DMS79 (cell line): ENCODE results near the gene ZNF175.

Source experiments
- DNase-seq: peaks from one replicate; lab custom pipeline; 2025; lab: John Stamatoyannopoulos, UW

The ZNF175 gene

DNA sequence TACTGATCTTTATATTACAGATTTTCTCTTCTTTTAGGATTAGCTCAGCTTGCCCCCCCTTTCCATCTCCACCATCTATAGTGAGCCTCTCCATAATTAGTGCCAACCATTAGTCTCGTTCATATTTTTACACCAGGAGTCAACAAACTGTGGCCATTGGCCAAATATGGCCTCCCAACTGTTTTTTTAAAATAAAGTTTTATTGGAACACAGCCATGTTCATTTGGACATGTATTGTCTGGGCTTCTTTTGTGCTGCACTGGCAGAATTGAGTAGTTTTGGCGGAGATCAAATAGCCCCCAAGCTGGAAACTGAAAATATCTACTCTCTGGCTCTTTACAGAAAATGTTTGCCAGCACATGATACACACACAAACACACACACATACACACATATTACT lies 18.4 kb downstream of the ZNF175 start:
- no peak for DNase-seq

DNA sequence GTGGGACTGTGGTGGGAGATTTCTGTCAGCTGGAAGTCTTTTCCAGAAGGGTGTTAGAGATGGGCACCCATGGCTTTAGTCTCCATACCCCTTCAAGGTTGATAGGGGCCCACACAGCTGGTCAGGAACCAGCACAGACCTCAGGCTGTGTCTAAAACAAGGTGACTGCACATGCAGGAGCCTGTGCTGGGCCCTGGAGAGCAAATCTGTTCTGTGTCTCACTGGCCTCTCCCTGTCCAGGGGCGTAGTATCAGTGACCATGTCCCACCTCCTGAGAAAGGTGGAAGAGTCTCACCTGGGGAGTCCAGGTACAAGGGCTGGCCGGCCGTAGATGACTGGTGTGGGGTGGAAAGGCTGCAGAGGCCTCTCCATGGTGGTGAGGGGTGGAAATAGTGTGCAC lies 19.4 kb downstream of the ZNF175 start:
- no peak for DNase-seq

DNA sequence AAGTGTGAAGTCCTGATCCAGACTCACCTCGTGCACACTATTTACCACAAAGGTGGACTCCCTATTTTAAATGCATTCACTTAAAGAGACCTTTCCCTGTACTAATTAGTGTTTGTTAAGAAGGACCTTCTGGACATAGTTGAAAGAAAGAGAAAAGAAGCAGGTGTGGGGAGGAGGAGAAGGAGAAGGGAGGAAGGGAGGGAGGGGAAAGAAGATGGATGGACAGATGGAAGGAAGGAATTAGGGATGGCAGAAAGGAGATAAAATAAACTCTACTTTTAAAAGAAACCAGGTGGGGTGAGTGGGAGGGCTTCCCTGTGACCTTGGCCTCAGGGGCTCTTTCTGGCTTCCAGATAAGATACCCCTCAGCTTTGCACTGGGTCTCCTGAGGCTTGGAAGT lies 21.4 kb downstream of the ZNF175 start:
- DNase-seq: no peak

GRCh38 chr19:51593138-51593890 lies 22.2 kb downstream of the ZNF175 start:
- DNase-seq: no peak

DNA sequence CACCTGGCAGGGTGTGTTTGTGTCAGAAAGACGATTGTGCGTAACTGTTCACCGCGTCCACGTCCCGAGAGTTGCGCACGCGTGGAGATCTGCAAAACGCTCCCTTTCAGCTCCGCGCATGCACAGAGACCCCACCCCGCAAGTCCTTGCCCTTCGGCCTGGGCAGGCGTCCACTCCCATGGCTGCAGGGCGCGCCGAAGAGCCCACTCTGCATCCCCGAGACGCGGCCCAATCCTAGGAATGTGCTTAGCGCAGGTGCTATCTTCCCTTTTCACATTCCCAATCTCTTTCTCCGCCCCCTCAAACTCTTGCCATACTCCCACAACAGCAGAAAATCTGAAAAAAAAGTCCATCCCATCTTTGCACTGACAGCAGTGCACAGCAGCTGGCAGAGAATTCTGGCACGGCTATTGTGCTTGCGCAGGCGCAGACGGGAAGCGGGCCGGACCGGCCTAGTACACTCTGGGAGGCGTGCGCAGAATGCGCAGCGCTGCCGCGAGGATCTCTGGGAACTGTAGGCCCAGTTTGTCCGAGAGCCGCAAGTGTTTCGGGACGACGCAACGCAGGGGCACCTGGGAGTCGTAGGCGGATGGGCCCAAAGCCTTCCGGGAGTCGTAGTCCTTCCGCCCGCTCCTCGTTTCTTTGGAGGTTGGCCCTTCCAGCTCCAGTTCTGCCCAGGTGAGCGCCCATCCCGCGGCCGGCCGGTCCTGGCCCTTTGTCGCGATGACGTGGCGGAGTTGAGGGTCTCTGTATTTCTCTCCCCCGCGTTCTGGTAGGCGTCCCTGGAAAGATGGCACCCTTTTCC lies 23.1 kb downstream of the ZNF175 start:
- peak; percentile 95 for DNase-seq

DNA sequence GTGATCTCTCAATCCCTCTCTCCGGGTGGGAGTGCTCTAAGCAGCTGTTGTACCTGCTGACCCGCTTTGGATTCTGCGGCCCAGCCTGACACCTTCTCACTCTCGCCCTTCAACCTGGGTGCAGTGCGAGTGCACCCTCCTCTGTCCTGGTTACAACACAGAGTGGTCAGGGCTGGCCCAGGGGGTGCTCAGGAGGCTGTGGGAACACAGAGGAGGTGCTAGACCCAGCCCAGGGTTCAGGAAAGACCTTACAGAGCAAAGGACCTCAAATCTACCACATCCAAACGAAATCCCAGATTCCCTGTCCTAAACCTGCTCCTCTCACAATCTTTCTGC lies 23.7 kb downstream of the ZNF175 start:
- DNase-seq: no peak

GRCh38 chr19:51595190-51596175 lies 24.4 kb downstream of the ZNF175 start:
- DNase-seq: no peak

- DNase-seq: no peak
Observed at GRCh38 chr19:51598159-51598915, 27.3 kb downstream of the ZNF175 start.

GRCh38 chr19:51599084-51599483 lies 28.0 kb downstream of the ZNF175 start:
- no peak for DNase-seq

- DNase-seq: no peak
Observed at GRCh38 chr19:51600940-51601580, 30.0 kb downstream of the ZNF175 start.

GRCh38 chr19:51602189-51602854 lies 31.2 kb downstream of the ZNF175 start:
- no peak for DNase-seq

- DNase-seq: no peak
Observed at GRCh38 chr19:51607077-51607476, 36.0 kb downstream of the ZNF175 start.

GRCh38 chr19:51607920-51608562 lies 37.0 kb downstream of the ZNF175 start:
- no peak for DNase-seq

- DNase-seq: no peak
Observed at GRCh38 chr19:51610576-51610975, 39.5 kb downstream of the ZNF175 start.

- no peak for DNase-seq
Observed at GRCh38 chr19:51614789-51615188, 43.7 kb downstream of the ZNF175 start.

DNA sequence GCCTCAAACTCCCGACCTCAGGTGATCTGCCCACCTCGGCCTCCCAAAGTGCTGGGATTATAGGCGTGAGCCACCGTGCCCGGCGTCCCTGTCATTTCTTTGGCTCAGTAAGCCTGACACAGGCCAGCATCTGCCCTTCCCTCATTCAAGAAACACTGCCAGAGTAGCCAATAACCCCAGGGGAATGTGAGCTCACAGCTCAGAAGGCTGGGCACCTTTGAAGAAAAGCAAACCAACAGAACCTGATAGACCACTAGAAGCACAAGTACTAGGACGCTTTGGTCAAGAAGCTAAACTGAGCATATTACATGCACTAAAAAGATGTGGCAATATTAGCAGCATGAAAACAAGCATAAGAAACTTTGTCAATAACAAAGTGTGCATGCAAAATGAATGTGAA lies 44.9 kb downstream of the ZNF175 start:
- DNase-seq: no peak

GRCh38 chr19:51621178-51621577 lies 50.1 kb downstream of the ZNF175 start:
- no peak for DNase-seq

DNA sequence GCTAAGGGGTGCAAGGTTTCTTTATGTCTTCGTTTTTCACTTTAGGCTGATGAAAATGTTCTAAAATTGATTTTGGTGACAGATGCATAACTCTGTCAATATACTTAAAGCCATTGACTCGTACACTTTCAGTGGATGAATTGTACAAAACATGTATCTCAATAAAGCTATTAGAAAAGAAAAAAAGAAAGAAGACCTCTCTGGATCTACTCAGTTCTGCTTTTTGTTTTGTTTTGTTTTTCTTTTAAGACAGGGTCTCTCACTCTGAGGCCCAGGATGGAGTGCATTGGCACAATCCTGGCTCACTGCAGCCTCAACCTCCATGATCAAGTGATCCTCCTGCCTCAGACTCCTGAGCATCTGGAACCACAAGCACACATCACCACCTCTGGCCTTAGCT lies 55.6 kb downstream of the ZNF175 start:
- DNase-seq: no peak

- DNase-seq: no peak
Observed at GRCh38 chr19:51627491-51628138, 56.5 kb downstream of the ZNF175 start.
